GM18867 (cell line): ENCODE data around the gene PDE4D.

Experiments used
- ATAC-seq: cut with Tn5 transposase; IDR thresholded peaks from one replicate; pipeline ENCODE4 v1.9.1; 2021; ENCODE audit warnings: mild to moderate bottlenecking, moderate library complexity; ENCODE audit not compliant: unreplicated experiment

The PDE4D gene

GRCh38 chr5:59346514-59346913, 547.0 kb downstream of the PDE4D start:
- no peak for ATAC-seq

GRCh38 chr5:59342181-59342580, 551.3 kb downstream of the PDE4D start:
- no peak for ATAC-seq

- no peak for ATAC-seq
Observed at GRCh38 chr5:59341760-59342159, 551.8 kb downstream of the PDE4D start.

GRCh38 chr5:59341155-59341554, 552.4 kb downstream of the PDE4D start:
- ATAC-seq = no peak

GRCh38 chr5:59340637-59341036, 552.9 kb downstream of the PDE4D start:
- no peak for ATAC-seq

- ATAC-seq = no peak
Observed at GRCh38 chr5:59337240-59337639, 556.3 kb downstream of the PDE4D start.

GRCh38 chr5:59335544-59335943, 558.0 kb downstream of the PDE4D start:
- no peak for ATAC-seq

GRCh38 chr5:59333416-59333815, 560.1 kb downstream of the PDE4D start:
- ATAC-seq = no peak

- no peak for ATAC-seq
Observed at GRCh38 chr5:59332236-59332973, 561.1 kb downstream of the PDE4D start.

GRCh38 chr5:59330680-59331079, 562.8 kb downstream of the PDE4D start:
- ATAC-seq = no peak

GRCh38 chr5:59328709-59329296, 564.7 kb downstream of the PDE4D start:
- no peak for ATAC-seq

GRCh38 chr5:59327191-59327980, 566.1 kb downstream of the PDE4D start:
- no peak for ATAC-seq

GRCh38 chr5:59326596-59326995, 566.9 kb downstream of the PDE4D start:
- ATAC-seq = no peak

GRCh38 chr5:59325070-59325469, 568.5 kb downstream of the PDE4D start:
- no peak for ATAC-seq

- ATAC-seq = no peak
Observed at GRCh38 chr5:59322894-59323293, 570.6 kb downstream of the PDE4D start.

- ATAC-seq = no peak
Observed at GRCh38 chr5:59322058-59322457, 571.5 kb downstream of the PDE4D start.

- ATAC-seq = no peak
Observed at GRCh38 chr5:59321642-59322041, 571.9 kb downstream of the PDE4D start.

GRCh38 chr5:59320420-59320819, 573.1 kb downstream of the PDE4D start:
- ATAC-seq = no peak

- no peak for ATAC-seq
Observed at GRCh38 chr5:59319250-59319649, 574.3 kb downstream of the PDE4D start.

- ATAC-seq = no peak
Observed at GRCh38 chr5:59317774-59318205, 575.7 kb downstream of the PDE4D start.

- no peak for ATAC-seq
Observed at GRCh38 chr5:59317023-59317773, 576.3 kb downstream of the PDE4D start.
